ENCODE results near the gene SHISA6.

The SHISA6 gene

GRCh38 chr17:11240841-11241610, at the start of gene SHISA6:
SHISA6 (plus strand) TSS chr17:11241213.
- no peak for DNase-seq (ENCODE audit: low read depth)

GRCh38 chr17:11195801-11196200, 45.2 kb upstream of the SHISA6 start:
- no peak for DNase-seq (ENCODE audit: low read depth)

GRCh38 chr17:11204991-11205390, 36.0 kb upstream of the SHISA6 start:
- no peak for DNase-seq (ENCODE audit: low read depth)

DNA sequence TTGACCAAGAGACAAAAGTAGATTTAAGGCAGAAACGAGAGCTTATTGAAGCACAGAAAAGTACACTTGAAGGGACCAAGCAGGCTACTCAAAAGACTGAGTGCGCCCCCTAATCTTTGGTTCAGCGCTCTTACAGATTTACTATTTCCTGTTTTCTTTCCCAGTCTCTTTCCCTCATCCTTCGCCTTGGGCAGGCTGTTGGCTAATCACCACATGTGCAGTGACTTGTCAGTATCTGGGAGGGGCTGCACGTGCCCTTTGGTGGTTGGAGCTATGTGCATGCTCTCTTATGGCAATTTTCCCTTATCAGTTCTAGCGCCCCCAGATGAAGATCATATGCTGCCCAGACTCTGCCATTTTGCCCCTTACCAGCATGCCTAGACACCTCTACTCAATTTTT, 35.4 kb upstream of the SHISA6 start:
- no peak for DNase-seq (ENCODE audit: low read depth)

DNA sequence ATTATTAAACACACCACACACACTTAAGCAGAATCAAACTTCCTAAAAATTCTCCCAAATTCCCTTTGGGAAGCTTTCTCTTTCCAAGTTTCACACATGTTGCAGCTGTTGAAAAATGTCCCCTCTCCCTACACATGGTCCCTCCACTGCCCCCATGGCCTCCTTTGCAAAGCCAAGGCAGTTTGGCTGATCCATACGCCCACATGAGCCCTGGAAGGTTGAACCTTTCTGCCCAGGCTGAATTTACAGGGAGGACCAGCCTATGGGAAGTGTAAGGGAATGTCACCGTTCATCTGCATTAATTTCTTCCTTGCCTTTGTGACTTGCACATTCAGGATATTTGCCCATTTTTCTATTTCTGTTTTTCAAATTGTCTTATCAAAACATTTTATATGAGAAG, 31.1 kb upstream of the SHISA6 start:
- no peak for DNase-seq (ENCODE audit: low read depth)

DNA sequence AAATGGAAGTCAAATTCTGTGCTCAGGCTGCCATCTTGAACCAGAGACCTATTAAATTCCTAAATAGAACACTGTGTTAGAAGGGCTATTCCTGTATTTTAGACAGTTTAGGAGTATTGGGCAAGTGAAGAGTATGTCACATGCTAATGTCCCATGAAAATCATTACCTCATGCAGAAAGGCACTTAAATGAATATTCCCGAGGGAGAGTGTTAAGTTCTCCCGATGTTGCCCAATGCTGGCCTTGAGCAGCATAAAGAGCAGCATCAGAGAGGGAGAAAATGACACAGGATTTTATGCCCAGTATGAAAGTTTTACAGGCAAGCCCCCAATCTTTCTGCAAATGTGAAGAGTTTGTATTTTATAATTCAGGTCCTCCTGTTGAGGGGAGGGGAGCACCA, 28.2 kb upstream of the SHISA6 start:
- DNase-seq (ENCODE audit: low read depth) = no peak

DNA sequence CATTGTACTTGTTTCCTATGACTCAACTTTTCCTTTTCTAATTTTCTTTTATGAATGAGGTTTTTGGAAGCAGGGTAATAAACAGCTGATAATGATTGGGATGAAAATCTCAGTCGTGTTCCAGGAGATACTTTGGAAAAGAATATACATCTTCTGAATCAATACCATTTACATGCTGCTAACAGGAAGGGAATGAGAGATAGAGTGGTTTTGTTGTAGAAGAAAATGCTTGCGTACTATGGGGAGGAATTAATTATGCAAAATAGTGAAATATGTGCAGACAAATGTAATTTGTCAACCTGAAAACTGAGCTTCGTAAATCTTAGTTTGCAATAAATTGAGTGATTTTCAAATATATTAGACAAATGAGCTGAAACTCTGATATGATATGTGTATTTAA, 24.0 kb upstream of the SHISA6 start:
- no peak for DNase-seq (ENCODE audit: low read depth)

- DNase-seq (ENCODE audit: low read depth) = no peak
Measured at GRCh38 chr17:11221196-11221595, 19.8 kb upstream of the SHISA6 start.

DNA sequence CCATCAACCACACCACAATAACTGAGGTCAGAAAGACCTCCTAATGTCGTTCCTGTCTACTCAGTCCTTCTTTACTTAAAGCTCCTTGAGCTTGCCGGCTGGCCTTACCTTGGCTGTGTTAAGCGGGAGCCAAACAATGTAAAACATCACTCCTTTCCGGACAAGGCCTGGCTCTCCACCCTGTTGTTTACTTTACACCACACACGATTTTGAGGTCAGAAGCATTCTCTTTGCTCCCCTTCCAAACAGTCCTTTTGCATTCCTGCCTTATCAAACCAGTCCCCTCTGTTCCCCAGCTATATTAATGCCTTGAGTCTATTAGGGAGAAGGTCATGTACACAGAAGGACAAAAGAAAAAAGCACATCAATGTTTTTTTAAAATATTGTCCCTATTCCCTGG, 19.3 kb upstream of the SHISA6 start:
- DNase-seq (ENCODE audit: low read depth) = no peak

GRCh38 chr17:11238705-11239104, 2.3 kb upstream of the SHISA6 start:
- DNase-seq (ENCODE audit: low read depth) = no peak

GRCh38 chr17:11239379-11239970, 1.5 kb upstream of the SHISA6 start:
- DNase-seq (ENCODE audit: low read depth) = no peak

- no peak for DNase-seq (ENCODE audit: low read depth)
Measured at GRCh38 chr17:11240041-11240840, 772 bp upstream of the SHISA6 start.

DNA sequence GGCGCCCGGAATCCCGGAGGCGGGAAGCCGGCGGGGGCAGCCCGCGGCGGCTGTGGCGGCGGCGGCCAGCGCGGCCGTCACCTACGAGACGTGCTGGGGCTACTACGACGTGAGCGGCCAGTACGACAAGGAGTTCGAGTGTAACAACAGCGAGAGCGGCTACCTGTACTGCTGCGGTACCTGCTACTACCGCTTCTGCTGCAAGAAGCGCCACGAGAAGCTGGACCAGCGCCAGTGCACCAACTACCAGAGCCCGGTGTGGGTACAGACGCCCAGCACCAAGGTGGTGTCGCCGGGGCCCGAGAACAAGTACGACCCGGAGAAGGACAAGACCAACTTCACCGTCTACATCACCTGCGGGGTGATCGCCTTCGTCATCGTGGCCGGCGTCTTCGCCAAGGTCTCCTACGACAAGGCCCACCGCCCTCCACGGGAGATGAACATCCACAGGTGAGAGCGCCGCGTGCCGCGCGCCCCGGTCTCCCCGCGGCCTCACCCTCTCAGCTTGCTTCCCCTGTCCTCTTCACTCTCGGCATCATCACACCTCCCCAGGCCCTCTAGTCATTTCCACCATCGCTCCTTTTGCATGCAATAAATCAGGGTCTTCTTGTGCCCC, 706 bp downstream of the SHISA6 start:
- no peak for DNase-seq (ENCODE audit: low read depth)

DNA sequence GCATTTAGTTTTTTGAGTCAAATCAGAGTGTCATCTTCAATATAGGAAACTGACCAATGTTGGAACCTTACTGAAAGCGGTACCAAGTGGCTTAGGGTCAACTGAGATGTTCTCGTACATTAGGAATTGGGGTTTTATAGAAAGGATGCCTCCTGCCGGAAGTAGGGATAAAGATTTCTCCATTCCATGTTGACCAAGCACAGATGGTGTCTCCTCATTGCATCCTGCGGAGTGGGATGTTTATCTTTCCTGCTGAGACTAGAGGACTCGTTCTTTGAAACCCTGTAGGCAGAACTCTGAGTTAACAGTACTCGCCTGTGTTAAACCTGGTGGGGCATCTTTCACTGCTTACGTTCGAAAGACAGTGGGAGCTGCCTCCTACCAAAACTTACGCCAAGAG, 1.4 kb downstream of the SHISA6 start:
- DNase-seq (ENCODE audit: low read depth) = no peak

GRCh38 chr17:11244776-11245175, 3.8 kb downstream of the SHISA6 start:
- DNase-seq (ENCODE audit: low read depth) = no peak

GRCh38 chr17:11245187-11245586, 4.2 kb downstream of the SHISA6 start:
- no peak for DNase-seq (ENCODE audit: low read depth)

DNA sequence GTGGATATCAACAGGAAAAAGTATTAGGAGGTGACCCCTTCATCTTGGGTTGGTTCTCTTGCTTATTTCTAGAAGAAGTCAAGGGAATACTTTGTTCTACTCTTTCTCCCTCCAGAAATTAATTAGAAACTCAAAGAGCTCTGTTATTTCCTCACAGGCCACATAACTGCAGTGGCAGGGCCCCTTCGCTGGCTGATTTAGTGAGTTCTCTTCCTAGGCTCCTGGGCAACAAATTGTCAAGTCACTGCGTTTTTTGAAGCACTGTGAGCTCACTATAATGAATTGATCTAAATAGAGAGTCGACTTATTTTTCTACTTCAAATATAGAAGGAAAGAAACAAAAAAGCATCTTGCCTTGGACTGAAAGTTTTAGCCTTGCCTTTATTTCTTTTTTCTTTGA, 4.8 kb downstream of the SHISA6 start:
- no peak for DNase-seq (ENCODE audit: low read depth)

DNA sequence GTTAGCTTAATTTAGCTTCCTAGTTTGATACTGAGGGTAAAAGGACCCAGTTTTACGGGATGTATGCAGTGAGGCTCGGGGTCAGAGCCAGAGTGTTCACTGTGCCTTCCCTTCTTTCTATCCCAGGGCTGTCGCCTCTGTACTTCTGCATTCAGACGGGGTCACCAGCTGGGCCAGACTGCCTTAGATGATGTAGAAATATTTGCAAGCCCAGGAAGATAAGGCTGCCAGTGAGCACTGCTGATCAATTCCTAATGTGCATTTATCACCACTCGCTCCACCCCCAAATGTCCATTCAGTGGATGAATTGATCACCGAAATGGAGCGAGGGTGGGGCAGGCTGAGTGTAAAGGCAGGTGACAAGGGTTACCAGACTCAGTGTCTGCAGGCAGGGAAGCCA, 9.1 kb downstream of the SHISA6 start:
- no peak for DNase-seq (ENCODE audit: low read depth)

- no peak for DNase-seq (ENCODE audit: low read depth)
Measured at GRCh38 chr17:11251561-11252107, 10.6 kb downstream of the SHISA6 start.

DNA sequence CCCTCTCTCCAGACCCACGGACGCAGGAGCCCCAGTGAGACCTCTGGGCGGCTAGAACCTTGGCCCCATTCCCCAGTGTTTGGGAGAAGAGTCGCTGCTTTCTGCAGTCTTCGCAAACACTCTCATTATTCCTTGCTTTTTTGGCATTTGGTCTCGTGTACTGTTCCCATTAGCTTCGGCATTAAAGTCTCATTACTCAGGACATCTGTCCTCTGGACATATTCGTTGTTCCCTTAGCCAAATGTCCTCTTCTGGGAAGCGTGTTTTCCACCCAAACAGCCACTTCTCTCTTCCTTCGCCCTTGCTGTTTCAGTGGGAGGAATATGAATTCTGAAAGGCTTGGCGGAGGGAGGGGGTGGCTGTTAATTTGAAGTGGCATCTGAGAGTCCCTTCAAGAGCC, 11.1 kb downstream of the SHISA6 start:
- DNase-seq (ENCODE audit: low read depth) = no peak

- DNase-seq (ENCODE audit: low read depth) = no peak
Measured at GRCh38 chr17:11256877-11257276, 15.9 kb downstream of the SHISA6 start.

DNA sequence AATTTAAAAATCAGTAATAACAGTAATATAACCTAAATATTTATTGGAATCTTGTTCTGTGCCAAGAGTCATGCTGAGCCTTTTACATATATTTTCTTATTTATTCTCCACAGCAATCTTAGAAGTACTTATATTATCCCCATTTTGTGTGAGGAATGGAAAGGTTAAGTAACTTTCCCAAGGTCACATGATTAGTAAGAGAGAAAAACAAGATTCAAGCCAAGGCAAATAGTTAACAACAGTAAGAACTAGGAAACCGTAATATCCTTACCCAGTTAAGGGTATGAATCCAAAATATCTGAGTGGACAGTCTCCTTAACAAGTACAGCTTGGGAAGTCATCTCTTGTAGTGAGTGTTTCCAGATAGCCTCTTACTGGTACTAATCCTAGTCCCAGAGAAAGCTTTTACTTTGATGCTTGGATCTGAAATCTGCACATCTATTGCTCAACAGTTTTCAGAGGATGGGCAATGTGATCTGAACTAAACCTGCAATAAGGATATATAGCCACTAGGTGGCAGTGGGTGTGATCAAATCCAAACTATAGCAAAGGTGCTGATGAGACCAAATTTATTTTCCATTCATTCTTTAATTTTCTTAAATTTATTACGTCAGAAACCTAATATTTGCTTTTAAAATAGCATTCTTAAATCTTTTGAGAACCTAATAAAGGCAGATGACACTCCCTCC, 23.3 kb downstream of the SHISA6 start:
- no peak for DNase-seq (ENCODE audit: low read depth)

All from HS-5 (cell line).